K562 (cell line): ENCODE results near the gene BBX. TPM values are rescaled to one million over a fixed set of nuclear protein-coding genes. Genes with fewer than 3 reads are reported as not detected.

Source experiments
- ATAC-seq: fragments of 200-7000 bp; cut with Tn5 transposase; 3 replicates; pipeline ENCODE4 v1.9.1; 2020; ENCODE audit warnings: moderate library complexity
- BruUV-seq: library from RNA; stranded (reverse); fragments of 400-500 nt; replicated peaks from 2 replicates; lab custom pipeline; 2021; lab: Mats Ljungman, UMichigan
- CTCF ChIA-PET: fragments of 300-600 bp; formaldehyde crosslinking; extraction: SDS; loops from one replicate; lab custom pipeline; 2021; ENCODE audit warnings: low intra/inter-chr PET ratio; lab: Yijun Ruan, JAX
- POLR2A ChIA-PET: fragments of 300-600, 350-650 bp; sonication (Branson Sonifier 250); formaldehyde crosslinking; extraction: SDS; loops from one replicate; lab custom pipeline; 2021; ENCODE audit warnings: antibody characterized with exemption, inconsistent platforms; lab: Yijun Ruan, JAX
- DNase-seq, 4 experiments: peaks; one replicate each; pipeline versions ENCODE4 v3.0.0 to v3.0.0-alpha.2; 2011 to 2018; ENCODE audit warnings: low spot score in 3 of 4, mixed read lengths in 3 of 4; ENCODE audit errors: extremely low read depth in 1 of 4
- FAIRE-seq: peaks from 2 replicates; lab custom pipeline; 2011; peaks lifted over from hg19 to GRCh38; lab: Jason Lieb, UNC
- H2AFZ ChIP-seq: 2 replicates; pipeline ENCODE4 v1.6.0; 2011; ENCODE audit warnings: low read depth, low read length, control low read depth, inconsistent platforms
- H3K27ac ChIP-seq: fragments of 200-600 bp; 3 replicates; pipeline ENCODE4 v1.8.0; 2011; ENCODE audit warnings: low read depth, mild to moderate bottlenecking, control low read depth, inconsistent platforms, low read length, moderate library complexity, mixed read lengths; ENCODE audit errors: extremely low read depth
- H3K27me3 ChIP-seq, 2 experiments: fragments of 300-600 bp in 1 of 2; 2 replicates in 1 of 2; 3 replicates in 1 of 2; pipeline versions ENCODE4 v1.6.0 to v1.8.0; 2011; ENCODE audit warnings: inconsistent platforms in 2 of 2, low read length in 2 of 2, mild to moderate bottlenecking in 1 of 2, mixed read lengths in 1 of 2, moderate library complexity in 1 of 2; ENCODE audit not compliant: control insufficient read depth in 2 of 2, insufficient read depth in 2 of 2
- H3K36me3 ChIP-seq: fragments of 300-600 bp; 3 replicates; pipeline ENCODE4 v1.8.0; 2011; ENCODE audit warnings: mild to moderate bottlenecking, low read length, inconsistent platforms; ENCODE audit not compliant: control insufficient read depth, insufficient read depth
- H3K4me1 ChIP-seq, 2 experiments: fragments of 200-600 bp in 1 of 2; replicated peaks in 1 of 2; 2 replicates in 1 of 2; 3 replicates in 1 of 2; pipeline versions ENCODE4 v1.5.1 to v1.8.0; 2011; ENCODE audit warnings: inconsistent platforms in 2 of 2, low read length in 2 of 2, mild to moderate bottlenecking in 1 of 2, mixed read lengths in 1 of 2, moderate library complexity in 1 of 2; ENCODE audit not compliant: control insufficient read depth in 2 of 2, insufficient read depth in 2 of 2
- H3K4me2 ChIP-seq: 2 replicates; pipeline ENCODE4 v1.6.1; 2011; ENCODE audit warnings: low read length, control low read depth, inconsistent platforms, mixed read lengths; ENCODE audit not compliant: insufficient read depth
- H3K4me3 ChIP-seq: fragments of 200-600 bp; sonication (generic), shearing (Covaris generic); 2 replicates; pipeline ENCODE4 v1.5.1; 2016; ENCODE audit warnings: control low read depth, inconsistent platforms
- H3K79me2 ChIP-seq: fragments of 200-600 bp; 3 replicates; pipeline ENCODE4 v1.8.0; 2011; ENCODE audit warnings: low read length, inconsistent platforms; ENCODE audit not compliant: control insufficient read depth, insufficient read depth
- H3K9ac ChIP-seq, 2 experiments: 2 replicates each; pipeline versions ENCODE4 v1.6.0 to v1.6.1; 2011; ENCODE audit warnings: low read depth in 2 of 2, low read length in 2 of 2, control low read depth in 1 of 2, inconsistent platforms in 1 of 2, mild to moderate bottlenecking in 1 of 2, mixed read lengths in 1 of 2; ENCODE audit not compliant: insufficient read depth in 1 of 2
- H3K9me1 ChIP-seq: one replicate; pipeline ENCODE4 v1.6.0; 2011; ENCODE audit warnings: inconsistent platforms, mild to moderate bottlenecking, low read length, moderate library complexity; ENCODE audit not compliant: control insufficient read depth, insufficient read depth
- H3K9me3 ChIP-seq: replicated peaks from 2 replicates; pipeline ENCODE4 v1.5.1; 2011; ENCODE audit warnings: low read depth, low read length, inconsistent platforms; ENCODE audit not compliant: control insufficient read depth, insufficient read depth
- H4K20me1 ChIP-seq: replicated peaks from 2 replicates; pipeline ENCODE4 v1.6.1; 2011; ENCODE audit warnings: low read length, inconsistent platforms, mixed read lengths; ENCODE audit not compliant: control insufficient read depth, insufficient read depth
- DLX4 ChIP-seq: fragments of 250-450 bp; sonication (Bioruptor Pico); IDR thresholded peaks from 2 replicates; pipeline ENCODE4 v1.6.1; 2021; ENCODE audit warnings: mild to moderate bottlenecking
- FOS ChIP-seq: IDR thresholded peaks from 3 replicates; pipeline ENCODE4 v1.6.1; 2011; ENCODE audit not compliant: insufficient read length; ENCODE audit errors: extremely low read depth
- GABPA ChIP-seq: fragments of 200-800 bp; sonication (Bioruptor generic); conservative IDR thresholded peaks from 2 replicates; pipeline ENCODE4 v1.6.1; 2016; ENCODE audit warnings: low read depth, missing genetic modification characterization, missing compliant biosample characterization
- GATAD2B ChIP-seq: fragments of 450-650 bp; IDR thresholded peaks from 2 replicates; pipeline ENCODE4 v1.6.1; 2017; ENCODE audit warnings: mild to moderate bottlenecking, borderline replicate concordance
- GMEB1 ChIP-seq: fragments of 250-450 bp; sonication (Bioruptor Pico); IDR thresholded peaks from 2 replicates; pipeline ENCODE4 v1.4.0; 2020; ENCODE audit warnings: mild to moderate bottlenecking
- HES1 ChIP-seq: fragments of 450-650 bp; IDR thresholded peaks from 2 replicates; pipeline ENCODE4 v1.6.1; 2016; ENCODE audit warnings: low read depth, mild to moderate bottlenecking, moderate library complexity
- MITF ChIP-seq: IDR thresholded peaks from 2 replicates; pipeline ENCODE4 v1.6.1; 2014; ENCODE audit warnings: antibody characterized with exemption
- MTA3 ChIP-seq: fragments of 450-650 bp; formaldehyde crosslinking; IDR thresholded peaks from 2 replicates; pipeline ENCODE4 v1.6.1; 2017; ENCODE audit warnings: mild to moderate bottlenecking, borderline replicate concordance
- PREB ChIP-seq: sonication (generic); formaldehyde crosslinking; IDR thresholded peaks from 2 replicates; pipeline ENCODE4 v1.8.1; 2023; ENCODE audit warnings: mild to moderate bottlenecking, missing genetic modification reagents
- RBFOX2 ChIP-seq: fragments of 200-400 bp; formaldehyde crosslinking; IDR thresholded peaks from 2 replicates; pipeline ENCODE4 v1.6.1; 2017; ENCODE audit warnings: low read depth, mild to moderate bottlenecking, low read length, moderate library complexity
- RBM22 ChIP-seq: fragments of 200-400 bp; formaldehyde crosslinking; IDR thresholded peaks from 2 replicates; pipeline ENCODE4 v1.6.1; 2018; ENCODE audit warnings: low read length, low read depth; ENCODE audit not compliant: poor library complexity, severe bottlenecking
- THAP7 ChIP-seq: fragments of 250-450 bp; sonication (Bioruptor Pico); IDR thresholded peaks from 2 replicates; pipeline ENCODE4 v1.5.0; 2021
- ZBTB2 ChIP-seq: fragments of 450-650 bp; IDR thresholded peaks from 2 replicates; pipeline ENCODE4 v1.6.1; 2016; ENCODE audit warnings: antibody characterized with exemption
- ZNF324 ChIP-seq: fragments of 250-450 bp; sonication (Bioruptor Pico); IDR thresholded peaks from 2 replicates; pipeline ENCODE4 v1.4.0; 2020; ENCODE audit warnings: mild to moderate bottlenecking
- ZNF583 ChIP-seq: fragments of 250-450 bp; sonication (Bioruptor Pico); IDR thresholded peaks from 2 replicates; pipeline ENCODE4 v1.4.0; 2020
- in situ Hi-C: fragments of 300-500 bp; cut with MboI; formaldehyde crosslinking; loops from 4 replicates; pipeline ENCODE4 v1.15.0; 2018; ENCODE audit warnings: inconsistent platforms, mixed read lengths
- intact Hi-C: fragments of 100-400 bp; cut with micrococcal nuclease; formaldehyde crosslinking; loops from 2 replicates; pipeline ENCODE4 v1.14.2; 2022
- polyA plus RNA-seq, 8 experiments: library from polyadenylated mRNA; depleted of rRNA in 4 of 8; stranded (reverse) in 5 of 8; unstranded in 3 of 8; fragments of >200 nt; fragmentation: Nextera tagmentation in 2 of 8; fragmentation: Illumina TruSeq in 1 of 8; extraction: Ambion mirVana in 2 of 8; extraction: Trizol in 1 of 8; gene quantifications; 2 replicates each; pipeline versions ENCODE4 v1.2.1 to v1.2.3, GENCODE V29; 2011 to 2014; ENCODE audit warnings: inconsistent platforms in 1 of 8, missing spikeins in 1 of 8
- total RNA-seq, 7 experiments: library from RNA; depleted of rRNA in 6 of 7; stranded (reverse); fragments of >200 nt in 6 of 7; fragmentation: Illumina TruSeq in 2 of 7; extraction: Trizol in 2 of 7; gene quantifications; 2 replicates each; pipeline versions ENCODE4 v1.2.1 to v1.2.3, GENCODE V29; 2011 to 2021; ENCODE audit warnings: low replicate concordance in 1 of 7

BBX gene
- total and polyA plus RNA-seq, 9 of the 15 experiments (the other 6 are each of a cell fraction or from before 2014, with no cell fraction given), result 4.9 to 19.5 (median 11.8) TPM

- TF ChIP-seq PREB (CRISPR knock-in tag) (no peak), GATAD2B (no peak), MTA3 (no peak), DLX4 (CRISPR knock-in tag) (no peak), HES1 (no peak)
- TF ChIP-seq, all 486 proteins: peak for 0
Measured at GRCh38 chr3:107650788-107651187, 128.0 kb downstream of the BBX start (continued).

- Histone ChIP-seq H3K27me3 (no peaks in the 10 kb centered on the region), H3K9me3 (no peaks in the 10 kb centered on the region), H3K9ac (no peak overlapping the region), H3K4me1 (no peaks in the 10 kb centered on the region), H4K20me1 (no peaks in the 10 kb centered on the region), H3K27ac (no peak overlapping the region), H3K4me2 (no peak overlapping the region), H3K36me3 (no peaks in the 10 kb centered on the region), H3K9me1 (no peaks in the 10 kb centered on the region), H3K79me2 (no peaks in the 10 kb centered on the region), H2AFZ (no peak overlapping the region), H3K4me3 (no peak overlapping the region)
- no peak for FAIRE-seq
- intact Hi-C loops, result no loop called here
- POLR2A ChIA-PET, result no interaction called here
- no peak for DNase-seq
- BruUV-seq, result no TSS peak
- in situ Hi-C loops, result no loop called here
- CTCF ChIA-PET, result no interaction called here
- ATAC-seq, result no peak
- TF ChIP-seq GABPA (tag), result no peak
- no peak for TF ChIP-seq RBFOX2
- no peak for TF ChIP-seq THAP7 (CRISPR knock-in tag)
- no peak for TF ChIP-seq ZNF583 (CRISPR knock-in tag)
- no peak for TF ChIP-seq ZNF324
- no peak for TF ChIP-seq GMEB1
- TF ChIP-seq ZBTB2, result no peak
- no peak for TF ChIP-seq FOS
- TF ChIP-seq MITF, result no peak
- no peak for TF ChIP-seq RBM22
Measured at GRCh38 chr3:107651782-107652181, 129.0 kb downstream of the BBX start.
